Lower leg skin (tissue), 4 donors: ENCODE data around the gene FBXL19. TPM values are rescaled to one million over a fixed set of nuclear protein-coding genes. Genes with fewer than 3 reads are reported as not detected.
A peak's percentile ranks its signal among the peaks of the same experiment; 100 is the strongest.

ENCODE experiments used
- DNase-seq, 2 donors: peaks; one replicate each; pipeline ENCODE4 v3.0.0-alpha.2; 2019; ENCODE audit warnings: low spot score in 2 of 2
- H3K4me3 ChIP-seq: fragments of 200-600 bp; sonication (generic); 2 replicates; pipeline ENCODE4 v1.5.1; 2017; ENCODE audit warnings: mild to moderate bottlenecking, low read depth; ENCODE audit not compliant: poor library complexity, severe bottlenecking
- POLR2A ChIP-seq, 2 donors: fragments of 450-650 bp; IDR thresholded peaks; one replicate each; pipeline ENCODE4 v1.6.1; 2016 to 2017; ENCODE audit warnings: antibody characterized with exemption in 2 of 2, mild to moderate bottlenecking in 1 of 2, moderate library complexity in 1 of 2
- WGBS, 2 donors: methylation state at CpG; one replicate each; pipeline ENCODE4 v1.1.5; 2018; 5-methylcytosine and 5-hydroxymethylcytosine counted together
- intact Hi-C: fragments of 100-400 bp; cut with DNase I; formaldehyde crosslinking; loops from one replicate; pipeline ENCODE4 v1.15.0; 2023; ENCODE audit warnings: low total_unique reads
- total RNA-seq, 4 donors: library from RNA; depleted of rRNA; stranded (reverse); fragments of >200 nt; gene quantifications; one replicate each; pipeline ENCODE4 v1.1.0, GENCODE V29; 2016
- TF ChIP-seq, protein P1 (sequence below), 3 donors: fragments of 450-650 bp; IDR thresholded peaks; one replicate each; pipeline ENCODE4 v1.5.1; 2016; ENCODE audit warnings: antibody characterized with exemption in 3 of 3, mild to moderate bottlenecking in 3 of 3, moderate library complexity in 2 of 3

The FBXL19 gene
- total RNA-seq, 4 donors from 2014 or later, result 17.7 to 25.1 (median 22.1) TPM

DNA sequence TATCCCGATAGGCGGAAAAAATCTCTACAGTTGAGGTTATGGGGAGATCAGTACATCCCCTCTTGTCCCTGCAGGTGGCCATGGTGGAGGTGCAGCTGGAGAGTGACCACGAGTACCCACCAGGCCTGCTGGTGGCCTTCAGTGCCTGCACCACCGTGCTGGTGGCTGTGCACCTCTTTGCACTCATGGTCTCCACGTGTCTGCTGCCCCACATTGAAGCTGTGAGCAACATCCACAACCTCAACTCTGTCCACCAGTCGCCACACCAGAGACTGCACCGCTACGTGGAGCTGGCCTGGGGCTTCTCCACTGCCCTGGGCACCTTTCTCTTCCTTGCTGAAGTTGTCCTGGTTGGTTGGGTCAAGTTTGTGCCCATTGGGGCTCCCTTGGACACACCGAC is 29.7 kb downstream of the FBXL19 start:
- intact Hi-C loops, result no loop called here
- no peak for TF ChIP-seq POLR2A (IDR thresholded peaks at IDR 0.05)
- TF ChIP-seq, protein P1, sequence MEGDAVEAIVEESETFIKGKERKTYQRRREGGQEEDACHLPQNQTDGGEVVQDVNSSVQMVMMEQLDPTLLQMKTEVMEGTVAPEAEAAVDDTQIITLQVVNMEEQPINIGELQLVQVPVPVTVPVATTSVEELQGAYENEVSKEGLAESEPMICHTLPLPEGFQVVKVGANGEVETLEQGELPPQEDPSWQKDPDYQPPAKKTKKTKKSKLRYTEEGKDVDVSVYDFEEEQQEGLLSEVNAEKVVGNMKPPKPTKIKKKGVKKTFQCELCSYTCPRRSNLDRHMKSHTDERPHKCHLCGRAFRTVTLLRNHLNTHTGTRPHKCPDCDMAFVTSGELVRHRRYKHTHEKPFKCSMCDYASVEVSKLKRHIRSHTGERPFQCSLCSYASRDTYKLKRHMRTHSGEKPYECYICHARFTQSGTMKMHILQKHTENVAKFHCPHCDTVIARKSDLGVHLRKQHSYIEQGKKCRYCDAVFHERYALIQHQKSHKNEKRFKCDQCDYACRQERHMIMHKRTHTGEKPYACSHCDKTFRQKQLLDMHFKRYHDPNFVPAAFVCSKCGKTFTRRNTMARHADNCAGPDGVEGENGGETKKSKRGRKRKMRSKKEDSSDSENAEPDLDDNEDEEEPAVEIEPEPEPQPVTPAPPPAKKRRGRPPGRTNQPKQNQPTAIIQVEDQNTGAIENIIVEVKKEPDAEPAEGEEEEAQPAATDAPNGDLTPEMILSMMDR (IDR thresholded peaks at IDR 0.05), result no peak
- 79 to 81% methylated on average over 9 of the region's 9 CpGs for WGBS, 2 donors
- no peak for DNase-seq
- no peak overlapping the region for H3K4me3 ChIP-seq

DNA sequence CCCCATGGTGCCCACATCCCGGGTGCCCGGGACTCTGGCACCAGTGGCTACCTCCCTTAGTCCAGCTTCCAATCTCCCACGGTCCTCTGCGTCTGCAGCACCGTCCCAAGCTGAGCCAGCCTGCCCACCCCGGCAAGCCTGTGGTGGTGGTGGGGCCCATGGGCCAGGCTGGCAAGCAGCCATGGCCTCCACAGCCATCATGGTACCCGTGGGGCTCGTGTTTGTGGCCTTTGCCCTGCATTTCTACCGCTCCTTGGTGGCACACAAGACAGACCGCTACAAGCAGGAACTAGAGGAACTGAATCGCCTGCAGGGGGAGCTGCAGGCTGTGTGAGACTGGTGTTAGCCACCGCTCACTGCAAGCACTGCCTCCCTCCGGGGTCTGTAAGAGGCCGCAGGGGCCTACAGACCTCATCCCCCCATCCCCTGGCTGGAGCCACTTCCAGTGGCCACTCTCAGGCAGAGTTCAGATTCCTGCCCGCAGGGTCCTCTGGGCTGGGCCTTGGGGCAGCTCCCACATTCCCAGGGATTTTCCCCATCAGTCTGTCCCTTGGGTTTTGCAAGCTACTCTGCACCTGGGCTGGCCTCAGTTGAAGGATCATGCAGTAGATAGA is 30.2 kb downstream of the FBXL19 start:
- TF ChIP-seq, protein P1 (IDR thresholded peaks at IDR 0.05), result no peak
- TF ChIP-seq POLR2A (IDR thresholded peaks at IDR 0.05), result no peak
- WGBS, 2 donors, result 39 to 56% methylated on average over 10 to 11 of the region's 15 CpGs
- intact Hi-C loops, result no loop called here
- DNase-seq, result peak in 1 of 2 donors; percentile 40
- no peak overlapping the region for H3K4me3 ChIP-seq

DNA sequence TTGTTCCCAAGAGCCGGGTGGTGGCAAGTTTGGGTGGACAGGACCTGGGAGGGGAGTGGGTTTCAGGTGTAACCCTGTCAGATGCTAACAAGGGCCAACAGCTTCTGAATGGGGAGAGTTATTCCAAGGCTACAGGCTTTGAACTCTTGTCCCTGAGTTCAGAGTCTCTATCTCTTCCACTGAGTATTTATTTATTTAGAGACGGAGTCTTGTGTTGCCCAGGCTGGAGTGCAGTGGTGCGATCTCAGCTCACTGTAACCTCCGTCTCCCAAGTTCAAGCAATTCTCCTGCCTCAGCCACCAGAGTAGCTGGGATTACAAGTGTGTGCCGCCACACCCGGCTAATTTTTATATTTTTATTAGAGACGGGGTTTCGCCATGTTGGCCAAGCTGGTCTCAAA is 31.6 kb downstream of the FBXL19 start:
- TF ChIP-seq POLR2A (IDR thresholded peaks at IDR 0.05), result no peak
- TF ChIP-seq, protein P1 (IDR thresholded peaks at IDR 0.05), result no peak
- intact Hi-C loops, result no loop called here
- 79 to 80% methylated on average over 8 of the region's 8 CpGs for WGBS, 2 donors
- H3K4me3 ChIP-seq, result no peak overlapping the region
- no peak for DNase-seq

DNA sequence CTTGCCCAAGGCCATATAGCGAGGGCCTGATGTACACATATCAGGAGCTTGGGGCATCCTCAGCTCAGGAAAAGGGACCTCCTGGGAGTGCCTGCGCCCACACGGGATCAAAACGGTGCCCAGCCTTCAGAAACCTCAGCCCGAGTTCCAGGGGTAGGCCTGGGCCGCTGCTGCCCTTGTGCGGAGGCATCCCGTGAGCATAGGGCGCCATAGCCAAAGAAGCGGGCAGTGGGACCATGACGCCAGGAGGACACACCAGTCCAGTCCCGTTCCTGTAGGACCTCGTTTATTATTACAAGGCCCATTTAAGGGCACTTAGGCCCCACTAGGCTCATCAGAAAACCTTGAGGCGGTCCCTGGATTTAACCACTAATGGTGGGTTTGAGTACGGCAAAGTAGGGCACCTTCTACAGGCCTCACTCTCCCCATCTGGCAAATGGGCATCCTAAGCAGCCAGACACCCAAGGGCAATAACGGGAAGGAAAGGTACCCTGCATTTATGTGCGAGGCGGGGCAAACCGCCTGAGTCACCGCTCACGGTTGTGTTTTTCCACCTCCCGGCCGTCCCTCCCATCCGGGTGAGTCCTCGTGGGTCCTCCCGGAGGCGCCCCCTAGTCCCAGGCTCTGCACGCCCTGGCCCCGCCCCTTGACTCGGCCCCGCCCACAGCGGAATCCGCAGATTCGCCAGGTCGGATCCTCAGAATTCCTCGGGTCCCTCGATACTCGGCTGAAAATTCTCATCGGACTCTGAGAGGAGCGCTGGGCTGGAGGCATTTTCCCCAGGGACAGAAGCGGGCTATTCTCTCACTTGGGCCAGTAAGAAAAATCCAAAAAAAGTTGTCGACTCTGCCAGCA is 33.5 kb downstream of the FBXL19 start:
- 24 to 29% methylated on average over 38 to 42 of the region's 42 CpGs for whole genome bisulfite sequencing, 2 donors
- TF ChIP-seq, protein P1 (IDR thresholded peaks at IDR 0.05), result no peak
- TF ChIP-seq POLR2A (IDR thresholded peaks at IDR 0.05), result no peak
- intact Hi-C loops, result no loop called here
- H3K4me3 ChIP-seq, result peak overlapping the region; percentile 75
- DNase-seq, result peak; percentile 67 to 97

DNA sequence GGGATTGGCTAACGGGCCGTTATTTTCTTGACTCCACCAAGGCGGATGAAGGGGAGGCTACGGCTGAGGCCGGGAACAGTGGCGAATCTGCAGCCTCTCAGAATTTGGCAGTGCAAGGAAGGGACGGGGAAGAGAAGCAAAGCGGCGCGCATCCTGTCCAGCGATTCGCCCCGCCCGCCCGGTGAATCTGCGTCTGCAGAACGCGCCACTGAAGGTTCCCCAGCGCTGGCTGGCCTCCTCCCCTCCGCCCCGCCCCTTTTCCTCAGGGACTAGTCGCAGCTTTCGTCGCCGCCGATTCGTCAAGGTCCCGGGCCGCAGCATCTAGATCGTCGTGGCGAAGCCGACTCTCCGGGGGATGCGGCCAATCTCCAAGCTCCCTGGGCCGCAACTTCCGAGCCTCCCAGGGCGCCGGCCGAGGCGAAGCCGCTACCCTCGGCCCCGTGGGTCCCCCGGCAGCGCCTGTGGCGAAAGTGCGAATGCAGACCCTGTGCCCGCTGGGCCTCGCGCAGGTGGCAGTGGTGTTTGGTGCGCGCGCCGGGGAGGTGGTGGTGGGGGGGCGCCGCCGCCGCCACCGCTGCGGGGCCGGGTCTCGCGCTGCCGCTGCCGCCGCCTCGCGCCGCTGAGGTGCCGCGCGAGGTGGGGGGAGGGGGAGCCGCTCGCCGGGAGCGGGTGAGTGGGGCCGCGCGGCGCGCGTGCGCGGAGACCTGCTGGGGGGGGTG is 34.2 kb downstream of the FBXL19 start, which contains the start of gene SETD1A:
Gene SETD1A, plus strand, starts transcription at position 299 of the 719 bp plus-strand sequence. CDS start 978 bp downstream, outside the sequence.
- peak; percentile 96 to 99 for DNase-seq
- H3K4me3 ChIP-seq, result peak within 1 kb of the TSS; percentile 75
- intact Hi-C loops, result no loop called here
- WGBS, 2 donors, result 1% methylated on average over 44 to 58 of the region's 85 CpGs
- no peak for TF ChIP-seq POLR2A (IDR thresholded peaks at IDR 0.05)
- TF ChIP-seq, protein P1 (IDR thresholded peaks at IDR 0.05), result no peak
